GM21786 (cell line): Measurements from ENCODE around the gene CACNG4.

Experiments used
- ATAC-seq: cut with Tn5 transposase; IDR thresholded peaks from one replicate; pipeline ENCODE4 v1.9.1; 2021; ENCODE audit not compliant: unreplicated experiment

Gene CACNG4

GRCh38 chr17:67015001-67015400 lies 50.5 kb downstream of the CACNG4 start:
- ATAC-seq: no peak

- no peak for ATAC-seq
Measured at GRCh38 chr17:67016039-67016762, 51.7 kb downstream of the CACNG4 start.

GRCh38 chr17:67017910-67018309 lies 53.4 kb downstream of the CACNG4 start:
- ATAC-seq: no peak

DNA sequence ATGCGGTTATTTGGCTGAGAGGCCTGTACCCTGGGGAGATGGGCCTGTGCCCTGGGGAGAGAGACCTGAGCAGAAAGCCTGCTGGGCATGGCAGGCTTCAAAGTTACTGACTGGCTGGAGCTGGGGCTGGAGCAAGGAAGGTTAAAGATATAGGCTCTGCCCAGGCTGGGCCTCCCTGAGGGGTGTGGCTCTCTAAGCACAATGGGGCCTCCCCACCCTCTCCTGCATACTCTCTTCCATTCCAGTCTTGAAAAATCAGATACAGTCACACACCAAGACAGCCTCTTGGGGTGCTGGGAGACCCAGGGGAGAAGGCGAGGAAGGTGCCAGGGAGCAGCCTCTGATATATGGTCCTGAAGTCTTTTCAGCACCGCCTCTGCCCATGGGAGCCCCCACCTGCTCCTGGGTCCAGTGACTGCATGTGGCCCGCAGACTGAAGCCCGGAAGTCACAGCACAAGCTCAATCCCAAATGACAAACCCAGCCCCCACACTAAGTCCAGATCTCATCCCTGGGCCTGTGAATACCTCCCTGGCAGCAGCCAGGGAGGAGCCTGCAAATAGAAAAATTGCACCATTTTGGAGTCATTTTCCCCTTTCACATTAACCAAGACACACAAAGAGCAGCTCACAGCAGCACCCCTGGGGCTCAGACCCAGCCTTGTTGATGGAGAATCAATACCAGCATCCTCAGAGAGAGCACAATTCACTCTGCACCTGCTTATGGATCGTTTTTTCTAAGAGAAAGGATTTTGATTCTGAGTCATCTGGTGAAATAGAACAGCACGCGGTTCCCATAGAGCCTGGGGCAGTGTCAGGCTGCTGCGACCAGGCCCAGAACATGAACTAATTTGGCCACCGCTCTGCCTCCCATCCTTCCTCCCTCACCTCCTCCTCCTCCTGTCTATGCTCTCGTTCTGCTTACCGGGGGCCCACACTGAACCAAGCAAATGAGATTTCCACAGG lies 54.2 kb downstream of the CACNG4 start:
- ATAC-seq: no peak

DNA sequence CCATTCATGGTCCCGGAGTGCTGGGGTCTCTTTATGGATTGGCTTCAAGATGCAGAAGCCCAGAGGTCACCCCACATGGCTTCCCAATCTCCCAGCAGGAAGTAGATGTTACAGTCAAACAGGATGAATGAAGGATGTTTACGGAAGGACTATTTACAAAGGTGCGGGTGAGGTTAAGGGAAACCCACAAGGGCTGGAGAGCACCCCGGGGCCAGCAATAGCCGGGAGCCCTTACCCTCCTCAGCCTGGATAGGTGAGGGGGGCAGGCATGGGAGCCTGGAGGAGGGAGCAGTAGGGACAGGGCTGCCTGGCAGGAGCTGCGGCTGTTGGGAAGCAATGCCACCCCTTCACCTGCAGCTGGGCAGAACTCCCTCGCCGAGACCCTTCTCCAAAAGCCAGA lies 55.3 kb downstream of the CACNG4 start:
- ATAC-seq: no peak

DNA sequence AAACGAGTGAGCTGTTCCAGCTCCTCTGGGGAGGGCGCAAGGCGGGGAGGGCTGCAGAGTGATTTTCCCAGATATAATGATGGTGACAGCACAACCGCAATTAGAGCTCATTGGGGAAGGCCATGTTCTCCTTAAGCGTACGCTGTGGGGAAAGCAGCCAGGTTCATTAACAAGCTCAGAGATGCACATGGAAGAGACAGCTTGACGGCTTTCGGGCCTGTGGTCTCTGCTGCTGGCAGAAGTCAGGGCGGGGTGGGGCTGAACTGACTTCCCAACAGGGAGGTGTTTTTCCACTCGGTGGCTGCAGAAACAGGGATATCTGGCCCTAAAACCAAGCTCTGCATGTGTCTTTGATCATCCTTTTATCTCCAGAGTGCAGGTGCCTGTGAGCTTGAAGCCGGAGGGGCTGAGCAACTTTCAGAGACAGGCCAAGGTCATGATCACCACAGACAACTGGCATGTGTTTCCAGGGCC lies 55.8 kb downstream of the CACNG4 start:
- ATAC-seq: no peak

- no peak for ATAC-seq
Measured at GRCh38 chr17:67021196-67021595, 56.7 kb downstream of the CACNG4 start.

- ATAC-seq: no peak
Measured at GRCh38 chr17:67021743-67022450, 57.4 kb downstream of the CACNG4 start.

DNA sequence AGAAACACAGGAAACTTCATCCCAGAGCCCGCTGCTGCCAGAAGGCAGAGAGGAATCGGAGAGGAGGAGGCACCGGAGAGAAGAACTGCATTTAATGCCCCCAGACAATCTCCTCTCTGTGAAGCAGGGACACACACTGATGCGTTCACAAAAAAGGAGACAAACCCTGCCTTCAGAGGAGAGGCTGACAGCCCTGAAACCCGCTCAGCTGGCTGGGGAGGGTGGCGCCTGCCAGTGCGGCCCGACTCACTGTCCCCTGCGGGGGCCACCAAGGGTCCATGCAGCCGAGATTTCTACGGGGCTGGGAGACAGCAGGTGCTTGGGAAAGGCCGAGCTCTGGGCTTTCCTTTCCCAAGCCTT lies 57.9 kb downstream of the CACNG4 start:
- ATAC-seq: no peak

DNA sequence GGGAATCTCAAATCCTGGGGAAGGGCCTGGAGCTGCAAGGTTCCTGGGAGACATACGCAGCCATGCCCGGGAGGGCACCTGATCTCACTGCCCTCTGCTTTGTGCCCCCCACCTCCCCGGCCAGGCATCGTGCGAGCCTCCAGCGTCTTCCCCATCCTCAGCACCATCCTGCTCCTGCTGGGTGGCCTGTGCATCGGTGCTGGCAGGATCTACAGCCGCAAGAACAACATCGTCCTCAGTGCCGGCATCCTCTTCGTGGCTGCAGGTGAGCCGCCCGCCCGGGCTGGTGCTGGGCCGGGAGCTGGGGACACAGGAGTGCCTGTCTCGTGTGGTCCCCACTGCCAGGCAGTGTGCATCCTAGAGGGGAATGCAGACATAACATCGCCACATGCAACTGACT lies 60.2 kb downstream of the CACNG4 start:
- ATAC-seq: no peak

DNA sequence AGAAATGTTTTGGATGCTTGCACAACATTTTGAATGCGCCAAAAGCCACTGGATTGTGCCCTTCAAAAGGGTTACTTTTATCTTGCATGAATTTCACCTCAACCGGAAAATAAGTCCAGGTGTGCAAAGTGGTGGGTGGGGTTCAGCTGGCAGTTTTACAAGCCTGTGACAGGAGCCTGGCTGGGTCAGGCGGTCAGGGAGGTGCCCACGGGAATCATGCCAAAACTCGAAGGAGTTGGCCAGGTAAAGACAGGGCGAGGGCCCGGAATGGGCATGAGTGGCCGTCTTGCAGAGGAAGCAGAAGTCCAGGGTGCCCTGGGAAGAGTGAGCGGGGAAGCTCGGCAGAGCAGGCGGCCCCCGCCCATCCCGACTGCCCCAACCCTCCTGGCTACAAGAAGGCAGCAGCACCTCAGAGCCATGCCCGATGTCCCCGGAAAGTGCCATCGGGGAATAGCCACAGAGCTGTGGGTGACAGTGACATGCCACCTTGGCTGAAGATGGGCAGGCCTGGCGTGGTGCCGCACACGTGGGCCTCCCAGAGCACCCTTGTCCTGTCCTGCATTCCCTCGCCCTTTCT lies 60.8 kb downstream of the CACNG4 start:
- no peak for ATAC-seq

DNA sequence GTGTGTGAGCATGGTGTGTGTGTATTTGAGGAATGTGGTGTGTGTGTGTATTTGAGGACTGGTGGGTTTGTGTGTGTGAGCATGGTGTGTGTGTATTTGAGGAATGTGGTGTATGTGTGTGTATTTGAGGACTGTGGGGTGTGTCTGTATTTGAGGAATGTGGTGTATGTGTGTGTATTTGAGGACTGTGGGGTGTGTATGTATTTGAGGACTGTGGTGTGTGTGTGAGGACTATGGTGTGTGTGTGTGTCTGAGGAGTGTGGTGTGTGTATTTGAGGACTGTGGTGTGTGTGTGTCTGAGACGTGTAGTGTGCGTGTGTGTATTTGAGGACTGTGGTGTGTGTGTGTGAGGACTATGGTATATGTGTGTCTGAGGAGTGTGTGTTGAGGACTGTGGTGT lies 61.8 kb downstream of the CACNG4 start:
- no peak for ATAC-seq

GRCh38 chr17:67027031-67027628 lies 62.6 kb downstream of the CACNG4 start:
- ATAC-seq: no peak

- ATAC-seq: no peak
Measured at GRCh38 chr17:67030641-67031040, 66.1 kb downstream of the CACNG4 start.

GRCh38 chr17:67032382-67032781 lies 67.9 kb downstream of the CACNG4 start:
- ATAC-seq: no peak

- no peak for ATAC-seq
Measured at GRCh38 chr17:67032985-67033384, 68.5 kb downstream of the CACNG4 start.

DNA sequence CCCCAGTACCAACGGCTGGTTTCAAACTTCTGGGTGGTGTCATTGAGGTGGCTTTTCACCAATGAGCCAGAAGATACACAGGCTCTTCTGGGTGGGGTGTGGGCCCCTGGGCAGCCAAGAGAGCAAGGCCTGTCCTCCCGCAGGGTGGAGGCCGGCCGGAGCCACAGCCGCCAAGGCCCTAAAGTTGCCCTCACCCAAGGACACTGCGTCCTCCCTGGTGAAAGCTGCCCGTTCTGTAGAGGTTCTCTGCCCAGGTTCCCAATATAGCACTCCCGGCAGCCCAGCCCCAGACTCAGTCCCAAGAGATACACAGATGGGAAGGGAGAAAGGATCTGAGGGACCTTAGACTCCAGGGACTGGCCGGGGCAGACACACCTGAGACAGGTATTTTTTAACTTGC lies 69.1 kb downstream of the CACNG4 start:
- no peak for ATAC-seq

GRCh38 chr17:67035131-67036083 lies 70.9 kb downstream of the CACNG4 start:
- peak; percentile 80 for ATAC-seq

DNA sequence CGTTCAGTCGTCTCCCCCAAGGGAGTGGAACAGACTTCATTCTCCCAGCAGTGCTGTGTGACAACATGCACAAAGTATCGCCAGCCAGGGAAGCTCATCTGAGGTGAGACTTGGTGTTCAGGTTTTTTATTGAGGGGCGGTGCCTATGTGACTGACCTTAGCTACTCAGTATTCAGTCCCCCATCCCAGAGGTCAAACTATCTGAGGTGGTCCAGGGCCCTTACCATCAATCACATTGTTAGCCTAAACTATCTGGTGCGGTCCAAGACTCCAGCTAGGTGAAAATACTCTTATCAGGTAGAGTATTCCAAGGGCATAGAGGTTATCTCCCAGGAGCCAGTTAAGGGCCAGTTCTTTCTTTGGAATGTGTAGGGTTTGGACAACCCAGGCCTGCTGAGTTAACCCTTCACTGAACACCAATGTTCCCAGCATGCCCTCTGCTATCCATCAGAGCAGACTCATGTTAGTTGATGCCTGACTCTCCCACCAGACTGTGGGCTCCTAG lies 74.4 kb downstream of the CACNG4 start:
- no peak for ATAC-seq
